Dermis blood vessel endothelial cell (primary cell): Measurements from ENCODE around the gene ZNF438. TPM values are rescaled to one million over a fixed set of nuclear protein-coding genes. Genes with fewer than 3 reads are reported as not detected.

ENCODE experiments used
- DNase-seq: peaks from one replicate; pipeline ENCODE4 v3.0.0; 2010
- total RNA-seq: library from RNA; depleted of rRNA; stranded (reverse); fragments of >200 nt; gene quantifications from 2 replicates; pipeline ENCODE4 v1.2.3, GENCODE V29; 2014

Gene ZNF438
- total RNA-seq, 1 donor from 2014 or later = 2.6 TPM

- DNase-seq = no peak
Measured at GRCh38 chr10:30821994-30822692, 209.5 kb downstream of the ZNF438 start.

GRCh38 chr10:30821261-30821993, 210.2 kb downstream of the ZNF438 start:
- DNase-seq = no peak

GRCh38 chr10:30820261-30820991, 211.2 kb downstream of the ZNF438 start:
- DNase-seq = peak; percentile 87

GRCh38 chr10:30819341-30820181, 212.1 kb downstream of the ZNF438 start:
- DNase-seq = no peak

GRCh38 chr10:30818854-30819253, 212.8 kb downstream of the ZNF438 start:
- no peak for DNase-seq

- peak; percentile 89 for DNase-seq
Measured at GRCh38 chr10:30818010-30818660, 213.5 kb downstream of the ZNF438 start.

- no peak for DNase-seq
Measured at GRCh38 chr10:30817541-30817940, 214.1 kb downstream of the ZNF438 start.

- no peak for DNase-seq
Measured at GRCh38 chr10:30816820-30817171, 214.9 kb downstream of the ZNF438 start.

GRCh38 chr10:30816159-30816819, 215.4 kb downstream of the ZNF438 start:
- no peak for DNase-seq

GRCh38 chr10:30813872-30814481, 217.7 kb downstream of the ZNF438 start:
- DNase-seq = peak; percentile 78

GRCh38 chr10:30812018-30812851, 219.4 kb downstream of the ZNF438 start:
- DNase-seq = peak; percentile 84

GRCh38 chr10:30811276-30812017, 220.2 kb downstream of the ZNF438 start:
- DNase-seq = peak; percentile 58

- DNase-seq = no peak
Measured at GRCh38 chr10:30810416-30810815, 221.2 kb downstream of the ZNF438 start.

GRCh38 chr10:30806850-30807249, 224.8 kb downstream of the ZNF438 start:
- DNase-seq = no peak

- DNase-seq = no peak
Measured at GRCh38 chr10:30805061-30805460, 226.6 kb downstream of the ZNF438 start.

GRCh38 chr10:30804478-30805055, 227.1 kb downstream of the ZNF438 start:
- no peak for DNase-seq

GRCh38 chr10:30803892-30804322, 227.8 kb downstream of the ZNF438 start:
- DNase-seq = peak; percentile 34

- DNase-seq = no peak
Measured at GRCh38 chr10:30803058-30803457, 228.6 kb downstream of the ZNF438 start.

GRCh38 chr10:30800368-30800767, 231.3 kb downstream of the ZNF438 start:
- DNase-seq = no peak
